ENCODE measurements around the gene EVC.

DNA sequence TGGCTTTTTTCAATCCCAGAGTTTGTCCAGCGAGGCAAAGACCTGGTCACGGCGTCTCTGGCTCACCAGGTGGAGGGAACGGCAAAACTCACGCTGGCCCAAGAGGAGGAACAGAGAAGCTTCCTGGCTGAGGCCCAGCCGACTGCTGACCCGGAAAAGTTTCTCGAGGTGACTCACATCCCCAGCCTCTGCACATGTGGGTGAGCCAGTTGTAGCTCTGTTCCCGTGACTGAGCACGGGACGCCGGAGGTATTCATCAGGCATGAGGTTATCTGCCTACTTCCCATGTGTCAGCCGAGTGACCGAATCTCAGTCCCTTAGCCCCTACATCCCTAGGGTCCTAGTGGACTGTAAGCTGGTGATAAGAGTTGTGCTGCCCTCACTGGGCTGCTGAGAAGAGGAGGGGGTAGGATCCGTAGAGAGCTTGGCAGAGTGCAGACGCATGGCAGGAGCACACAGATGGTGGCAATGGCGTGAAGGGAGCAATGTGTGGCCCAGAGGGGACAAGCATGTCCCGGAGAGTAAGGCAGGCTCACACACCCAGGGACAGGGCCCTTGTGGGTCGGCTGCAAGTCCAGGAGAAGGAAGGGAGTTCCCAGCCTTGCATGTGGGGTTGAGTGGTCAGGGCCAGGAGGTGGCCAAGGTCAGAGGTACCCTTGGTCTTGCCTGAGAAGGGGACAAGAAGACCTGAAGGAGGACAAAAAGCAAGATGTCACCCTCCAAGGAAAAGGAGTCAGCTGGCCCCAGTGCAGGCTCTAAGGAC lies 42.9 kb downstream of the EVC start:
- TF ChIP-seq GATA3 (IDR thresholded peaks at IDR 0.05; ENCODE audit: low read depth, low read length) (no peak), GATA2 (IDR thresholded peaks at IDR 0.05; ENCODE audit: low read depth, low read length) (no peak)

All from SH-SY5Y (cell line).